22Rv1 (cell line): ENCODE measurements around the gene ATL1.

ENCODE experiments used
- CTCF ChIP-seq: fragments of 450-650 bp; IDR thresholded peaks from 2 replicates; pipeline ENCODE4 v1.5.1; 2017; ENCODE audit warnings: mild to moderate bottlenecking
- ZFX ChIP-seq: fragments of 450-650 bp; IDR thresholded peaks from 2 replicates; pipeline ENCODE4 v1.6.1; 2017; ENCODE audit warnings: antibody characterized with exemption, borderline replicate concordance

- TF ChIP-seq CTCF (no peak), ZFX (no peak)
Observed at GRCh38 chr14:50608302-50608851, 48.4 kb downstream of the ATL1 start.
